Forelimb muscle (tissue), 1 donor: ENCODE data around the gene UBE2E3. TPM values are rescaled to one million over a fixed set of nuclear protein-coding genes. Genes with fewer than 3 reads are reported as not detected.
"Not testable (repeated sequence)": the region's sequence is repeated elsewhere in the genome, so short reads cannot be mapped to it uniquely, and the experiment has no call there.

Experiments used
- DNase-seq: peaks from one replicate; pipeline ENCODE4 v3.0.0-alpha.2; 2013; ENCODE audit warnings: low read depth
- polyA plus RNA-seq: library from polyadenylated mRNA; unstranded; fragments of 120-200 nt; gene quantifications from one replicate; pipeline ENCODE4 v1.2.1, GENCODE V29; 2013; ENCODE audit not compliant: insufficient read length

UBE2E3 gene
- polyA plus RNA-seq, 1 donor: 125 TPM

DNA sequence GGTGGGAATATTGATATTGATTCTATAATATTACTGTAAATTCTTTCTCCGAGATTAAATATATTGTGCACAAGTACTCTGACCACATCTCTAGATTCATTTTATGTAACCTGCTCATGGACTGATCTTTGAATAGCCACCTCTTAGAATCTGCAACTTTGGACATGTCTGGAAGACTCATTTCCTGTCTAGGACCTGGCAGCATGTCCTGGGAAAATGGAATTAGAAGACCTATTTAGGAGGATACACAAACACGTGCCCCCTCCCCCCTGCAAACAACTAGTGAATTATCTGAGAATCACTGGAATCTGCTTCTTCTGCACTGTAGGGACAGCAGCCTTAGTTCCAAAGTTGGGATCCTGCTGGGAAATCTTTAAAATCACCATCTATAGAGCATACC, 94.1 kb downstream of the UBE2E3 start:
- DNase-seq: no peak

GRCh38 chr2:181076658-181077057, 96.3 kb downstream of the UBE2E3 start:
- no peak for DNase-seq

DNA sequence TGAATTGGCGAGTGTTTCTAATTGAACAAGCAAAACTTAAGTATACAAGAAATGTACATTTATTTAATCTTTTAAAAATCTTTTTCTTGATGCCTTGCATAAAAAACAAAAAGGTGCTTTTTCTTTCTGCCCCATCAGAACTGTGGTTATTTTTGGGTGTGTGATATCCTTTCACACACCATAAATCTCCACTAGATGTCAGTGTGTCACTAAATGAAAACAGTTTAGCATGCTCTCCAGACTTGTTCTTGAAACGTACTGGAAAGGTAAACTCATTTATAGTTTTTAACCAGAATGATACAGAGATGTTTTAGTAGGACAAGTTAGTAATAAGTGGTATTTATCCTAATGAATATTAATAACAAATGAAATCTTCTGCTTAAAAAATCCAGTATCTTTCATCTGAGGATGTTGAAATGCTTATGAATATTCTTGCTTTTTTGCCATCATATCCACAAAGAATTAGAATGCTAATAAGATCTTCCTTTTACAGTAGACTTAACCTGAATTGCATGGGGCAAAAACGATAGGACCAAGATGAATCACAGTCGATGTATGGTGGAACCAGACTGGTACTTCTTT, 96.8 kb downstream of the UBE2E3 start:
- DNase-seq: peak; percentile 17

GRCh38 chr2:181083140-181083539, 102.7 kb downstream of the UBE2E3 start:
- DNase-seq: no peak

DNA sequence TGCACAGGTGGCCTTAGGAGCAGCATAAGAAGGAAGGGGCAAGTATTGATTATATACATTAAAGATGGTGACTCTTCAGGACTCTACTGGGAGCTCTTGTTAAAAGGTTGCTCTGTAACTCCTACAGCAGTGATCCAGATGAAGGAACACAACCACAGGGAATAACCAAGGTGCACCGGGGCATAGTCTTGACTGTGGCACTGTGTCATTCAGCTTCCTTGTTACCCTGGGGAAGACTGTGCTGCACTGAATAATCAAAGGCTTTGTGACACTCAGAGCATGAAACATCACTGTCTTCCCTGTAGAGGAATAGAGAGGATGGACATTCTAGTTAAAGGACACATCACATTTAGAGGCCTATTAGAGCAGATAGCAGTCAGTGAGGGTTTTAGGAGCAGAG, 105.3 kb downstream of the UBE2E3 start:
- no peak for DNase-seq

- not testable (repeated sequence) for DNase-seq
These were observed 111.5 kb downstream of the UBE2E3 start for GRCh38 chr2:181091920-181092319.

GRCh38 chr2:181095486-181095885, 115.1 kb downstream of the UBE2E3 start:
- no peak for DNase-seq

GRCh38 chr2:181103659-181104058, 123.3 kb downstream of the UBE2E3 start:
- no peak for DNase-seq

DNA sequence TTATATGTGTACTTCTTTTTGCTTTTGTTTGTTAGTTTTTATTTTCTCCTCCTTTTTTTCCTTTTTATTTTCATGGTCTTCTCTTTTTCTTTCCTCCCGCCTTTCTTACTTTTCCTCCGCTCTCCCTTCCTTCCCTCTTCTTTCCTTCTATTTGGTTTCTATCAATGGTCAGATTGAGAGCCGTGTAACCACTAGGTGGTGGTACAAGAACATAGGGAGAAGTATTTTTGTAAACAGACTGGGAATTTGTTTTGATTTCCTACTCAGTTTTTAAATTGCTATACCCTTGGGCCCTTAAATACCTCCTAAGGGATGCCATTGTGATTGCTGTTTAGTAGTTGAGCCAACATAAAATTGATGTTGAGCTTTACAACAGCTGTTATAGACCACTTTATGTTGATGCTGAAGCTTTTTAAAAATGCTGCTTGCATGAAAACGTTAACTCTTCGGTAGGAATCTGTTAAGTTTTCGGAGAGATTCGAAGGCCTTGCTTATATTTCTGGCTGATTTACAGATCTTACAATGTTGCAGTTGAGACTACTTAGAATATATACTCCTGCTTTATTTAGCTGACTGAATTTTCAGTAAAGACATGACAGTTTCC, 124.2 kb downstream of the UBE2E3 start:
- DNase-seq: peak; percentile 44

GRCh38 chr2:181105562-181105961, 125.2 kb downstream of the UBE2E3 start:
- no peak for DNase-seq

DNA sequence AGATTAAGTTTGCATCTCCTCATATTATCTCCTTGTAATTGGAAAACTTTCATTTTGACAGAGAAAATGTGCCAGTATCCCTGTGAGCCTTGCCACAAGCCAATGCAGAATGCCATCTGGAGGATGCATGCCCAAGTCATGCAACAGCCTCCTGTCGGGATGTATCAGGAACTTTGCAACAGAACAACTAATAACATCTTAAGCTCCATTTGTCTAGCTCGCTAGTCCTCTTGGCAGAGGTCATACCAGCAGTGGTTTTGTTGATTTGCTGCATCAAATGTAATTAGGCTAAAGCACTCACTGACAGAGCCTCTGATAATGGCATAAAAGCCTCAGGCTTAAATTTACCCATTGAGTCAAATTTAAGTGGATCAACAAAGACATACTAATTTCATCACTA, 125.8 kb downstream of the UBE2E3 start:
- no peak for DNase-seq

DNA sequence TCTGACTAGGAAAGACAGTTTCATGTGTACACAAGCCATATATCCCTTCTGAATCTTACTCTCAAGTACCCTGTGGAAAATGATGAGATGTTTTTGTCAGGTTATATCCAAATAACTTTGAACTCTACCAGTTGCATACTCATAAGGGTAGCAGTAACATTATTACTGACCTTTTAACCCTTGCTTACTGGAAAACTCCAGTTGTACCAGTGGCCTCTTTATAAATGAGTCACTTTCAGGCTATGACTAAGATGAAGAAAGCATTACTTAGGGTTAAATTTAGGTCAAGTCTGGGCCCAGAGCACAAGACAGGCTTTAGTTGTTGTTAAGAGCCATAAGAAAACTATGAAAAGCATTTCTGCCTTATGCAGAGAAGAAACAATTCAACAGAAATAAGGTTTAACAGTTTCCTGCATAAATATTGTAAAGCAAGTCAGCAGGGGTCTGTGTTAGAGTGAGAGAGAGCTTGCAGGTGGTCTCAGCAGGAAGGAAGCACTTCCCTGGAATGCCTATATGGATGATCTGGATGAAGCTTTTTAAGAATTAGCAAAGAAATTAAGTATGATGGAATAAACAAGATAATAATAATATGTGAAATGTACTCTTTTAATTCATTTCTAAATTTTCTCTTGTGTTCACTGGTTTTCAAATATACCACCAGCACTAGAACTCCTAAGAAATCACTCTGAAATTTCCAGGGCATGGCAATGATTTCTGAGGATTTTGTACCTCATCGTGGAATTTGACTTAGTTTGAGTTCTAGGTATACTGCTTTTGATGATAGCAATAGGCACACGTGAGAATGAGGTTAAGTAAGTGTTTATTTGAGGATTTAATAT, 126.6 kb downstream of the UBE2E3 start:
- DNase-seq: no peak

GRCh38 chr2:181107628-181107945, 127.2 kb downstream of the UBE2E3 start:
- DNase-seq: no peak

DNA sequence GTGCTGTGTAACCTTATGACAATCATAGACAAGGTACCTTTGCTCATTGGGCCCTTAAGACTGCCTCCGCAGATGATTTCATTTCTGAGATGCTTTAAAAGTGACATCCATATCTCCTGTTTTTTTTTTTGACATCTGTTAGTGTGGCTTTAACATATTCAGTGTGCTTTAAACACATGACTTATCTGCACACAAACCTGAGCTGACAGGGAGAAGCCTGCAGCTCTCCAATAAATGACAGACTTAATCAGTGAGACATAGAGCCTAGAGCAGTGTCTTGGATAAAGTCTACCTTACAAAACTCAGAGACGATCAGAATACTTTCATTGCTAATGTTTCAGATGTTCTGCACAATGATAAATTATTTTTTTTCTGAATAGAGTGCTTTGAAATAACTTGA, 130.7 kb downstream of the UBE2E3 start:
- no peak for DNase-seq

GRCh38 chr2:181112916-181113315, 132.5 kb downstream of the UBE2E3 start:
- no peak for DNase-seq
